Uterus (tissue), 4 donors: ENCODE results near the gene PNKD. TPM values are rescaled to one million over a fixed set of nuclear protein-coding genes. Genes with fewer than 3 reads are reported as not detected.

Source experiments
- DNase-seq, 2 donors: peaks; one replicate each; pipeline ENCODE4 v3.0.0-alpha.2; 2019 to 2020
- H3K27ac ChIP-seq, 2 donors: fragments of 200-600 bp; sonication (generic); 1 replicate in 1 of 2; 2 replicates in 1 of 2; pipeline ENCODE4 v1.5.1; 2016 to 2018
- H3K27me3 ChIP-seq, 2 donors: fragments of 200-600 bp; sonication (generic); one replicate each; pipeline ENCODE4 v1.5.1; 2018 to 2019; ENCODE audit warnings: control low read depth in 1 of 2
- H3K36me3 ChIP-seq, 2 donors: fragments of 200-600 bp; sonication (generic); one replicate each; pipeline ENCODE4 v1.5.1; 2019; ENCODE audit warnings: control low read depth in 1 of 2
- H3K4me1 ChIP-seq, 2 donors: fragments of 200-600 bp; sonication (generic); one replicate each; pipeline ENCODE4 v1.5.1; 2018 to 2019; ENCODE audit warnings: control low read depth in 1 of 2
- H3K4me3 ChIP-seq, 2 donors: fragments of 200-600 bp; sonication (generic); 1 replicate in 1 of 2; 2 replicates in 1 of 2; pipeline ENCODE4 v1.5.1; 2018 to 2019; ENCODE audit warnings: mild to moderate bottlenecking in 1 of 2
- H3K9me3 ChIP-seq, 2 donors: fragments of 200-600 bp; sonication (generic); one replicate each; pipeline ENCODE4 v1.5.1; 2019; ENCODE audit warnings: control low read depth in 1 of 2
- CTCF ChIP-seq, 4 experiments: fragments of 200-600 bp in 2 of 4; fragments of 450-650 bp in 2 of 4; sonication (generic) in 2 of 4; IDR thresholded peaks; one replicate each; pipeline ENCODE4 v1.5.1; 2016 to 2019; ENCODE audit warnings: antibody characterized with exemption in 4 of 4, mild to moderate bottlenecking in 2 of 4, moderate library complexity in 1 of 4
- POLR2A ChIP-seq, 2 donors: fragments of 450-650 bp; IDR thresholded peaks; one replicate each; pipeline ENCODE4 v1.6.1; 2016; ENCODE audit warnings: antibody characterized with exemption in 2 of 2, mild to moderate bottlenecking in 1 of 2, moderate library complexity in 1 of 2
- intact Hi-C: fragments of 100-400 bp; cut with DNase I; formaldehyde crosslinking; loops from one replicate; pipeline ENCODE4 v1.15.1; 2023; ENCODE audit warnings: low total_unique reads
- total RNA-seq, 4 donors: library from RNA; depleted of rRNA in 3 of 4; stranded (reverse); fragments of >200 nt in 3 of 4; gene quantifications; one replicate each; pipeline versions ENCODE4 v1.1.0 to v1.2.4, GENCODE V29; 2014 to 2023
- donor health status: DM: yes; HTN: yes; CAD: no.

Gene PNKD
- total RNA-seq, 4 donors from 2014 or later, result 11.8 to 47.8 (median 31.7) TPM

GRCh38 chr2:218318241-218318640 is 47.9 kb downstream of the PNKD start:
- TF ChIP-seq CTCF (IDR thresholded peaks at IDR 0.05) (no peak), POLR2A (IDR thresholded peaks at IDR 0.05) (no peak)
- Histone ChIP-seq H3K27ac (no peak overlapping the region), H3K27me3 (no peaks in the 10 kb centered on the region), H3K36me3 (no peaks in the 10 kb centered on the region), H3K9me3 (no peaks in the 10 kb centered on the region), H3K4me3 (no peak overlapping the region), H3K4me1 (no peaks in the 10 kb centered on the region)
- intact Hi-C loops, result no loop called here
- no peak for DNase-seq

GRCh38 chr2:218319813-218320365 is 49.6 kb downstream of the PNKD start:
- Histone ChIP-seq H3K4me1 (no peaks in the 10 kb centered on the region), H3K27me3 (no peaks in the 10 kb centered on the region), H3K4me3 (no peak overlapping the region), H3K36me3 (no peaks in the 10 kb centered on the region), H3K27ac (no peak overlapping the region), H3K9me3 (no peaks in the 10 kb centered on the region)
- DNase-seq, result no peak
- intact Hi-C loops, result no loop called here
- TF ChIP-seq CTCF (IDR thresholded peaks at IDR 0.05), result no peak
- no peak for TF ChIP-seq POLR2A (IDR thresholded peaks at IDR 0.05)

- no peak overlapping the region for H3K27ac ChIP-seq
- TF ChIP-seq CTCF (IDR thresholded peaks at IDR 0.05) (no peak), POLR2A (IDR thresholded peaks at IDR 0.05) (no peak)
- no peaks in the 10 kb centered on the region for H3K27me3 ChIP-seq
- H3K36me3 ChIP-seq, result no peaks in the 10 kb centered on the region
- no peak overlapping the region for H3K4me3 ChIP-seq
- no peak for DNase-seq
- intact Hi-C loops, result no loop called here
- no peaks in the 10 kb centered on the region for H3K9me3 ChIP-seq
- no peaks in the 10 kb centered on the region for H3K4me1 ChIP-seq
Measured at GRCh38 chr2:218320704-218321336, 50.5 kb downstream of the PNKD start.

GRCh38 chr2:218322768-218323525 is 52.6 kb downstream of the PNKD start:
- peak; percentile 63 to 66 for DNase-seq
- Histone ChIP-seq H3K4me3 (peak overlapping the region; percentile 51 to 58), H3K4me1 (no peaks in the 10 kb centered on the region), H3K27ac (peak overlapping the region; percentile 68 to 75), H3K36me3 (no peaks in the 10 kb centered on the region), H3K27me3 (no peaks in the 10 kb centered on the region), H3K9me3 (no peaks in the 10 kb centered on the region)
- TF ChIP-seq CTCF (IDR thresholded peaks at IDR 0.05) (no peak), POLR2A (IDR thresholded peaks at IDR 0.05) (peak; percentile 18 to 42)
- intact Hi-C loops, result no loop called here
